Measurements from ENCODE around the gene OCSTAMP. TPM values are rescaled to one million over a fixed set of nuclear protein-coding genes. Genes with fewer than 3 reads are reported as not detected.

Gene OCSTAMP
- total RNA-seq, 4 donors from 2014 or later: not detected

GRCh38 chr20:46578745-46579144, 28.3 kb upstream of the OCSTAMP start:
- 90 to 92% methylated on average over 7 of the region's 7 CpGs for WGBS, 2 donors
- H3K9me3 ChIP-seq: no peaks in the 10 kb centered on the region
- DNase-seq: no peak
- H3K27me3 ChIP-seq: no peaks in the 10 kb centered on the region
- H3K4me1 ChIP-seq: no peaks in the 10 kb centered on the region
- TF ChIP-seq CTCF (IDR thresholded peaks at IDR 0.05): no peak
- TF ChIP-seq POLR2A (IDR thresholded peaks at IDR 0.05): no peak
- intact Hi-C loops (cut with DNase I): no loop called here
- no peak overlapping the region for H3K27ac ChIP-seq
- H3K36me3 ChIP-seq: no peaks in the 10 kb centered on the region
- no peak overlapping the region for H3K4me3 ChIP-seq (replicated peaks in 1 of 3)

- intact Hi-C loops (cut with DNase I): no loop called here
- no peak overlapping the region for H3K4me3 ChIP-seq (replicated peaks in 1 of 3)
- H3K36me3 ChIP-seq: no peaks in the 10 kb centered on the region
- no peak overlapping the region for H3K27ac ChIP-seq
- 79 to 89% methylated on average over 6 of the region's 6 CpGs for WGBS, 2 donors
- H3K27me3 ChIP-seq: no peaks in the 10 kb centered on the region
- DNase-seq: no peak
- H3K9me3 ChIP-seq: no peaks in the 10 kb centered on the region
- TF ChIP-seq CTCF (IDR thresholded peaks at IDR 0.05) (no peak), POLR2A (IDR thresholded peaks at IDR 0.05) (no peak)
- H3K4me1 ChIP-seq: peaks cover 6% of the 10 kb centered on the region in 2 donors
Observed at GRCh38 chr20:46576774-46577395, 26.4 kb upstream of the OCSTAMP start.

- intact Hi-C loops (cut with DNase I): no loop called here
- no peaks in the 10 kb centered on the region for H3K9me3 ChIP-seq
- H3K4me3 ChIP-seq (replicated peaks in 1 of 3): no peak overlapping the region
- no peaks in the 10 kb centered on the region for H3K27me3 ChIP-seq
- WGBS, 2 donors: 60 to 71% methylated on average over 9 of the region's 9 CpGs
- no peak overlapping the region for H3K27ac ChIP-seq
- H3K4me1 ChIP-seq: peaks cover 7% of the 10 kb centered on the region in 2 donors
- no peaks in the 10 kb centered on the region for H3K36me3 ChIP-seq
- TF ChIP-seq POLR2A (IDR thresholded peaks at IDR 0.05): no peak
- no peak for TF ChIP-seq CTCF (IDR thresholded peaks at IDR 0.05)
- DNase-seq: no peak
Observed at GRCh38 chr20:46575937-46576461, 25.5 kb upstream of the OCSTAMP start.

- H3K27me3 ChIP-seq: no peaks in the 10 kb centered on the region
- intact Hi-C loops (cut with DNase I): no loop called here
- DNase-seq: no peak
- peaks cover 7% of the 10 kb centered on the region in 2 donors for H3K4me1 ChIP-seq
- H3K36me3 ChIP-seq: no peaks in the 10 kb centered on the region
- H3K27ac ChIP-seq: no peak overlapping the region
- no peak overlapping the region for H3K4me3 ChIP-seq (replicated peaks in 1 of 3)
- 76 to 82% methylated on average over 3 to 5 of the region's 5 CpGs for whole genome bisulfite sequencing, 2 donors
- H3K9me3 ChIP-seq: no peaks in the 10 kb centered on the region
- TF ChIP-seq CTCF (IDR thresholded peaks at IDR 0.05) (no peak), POLR2A (IDR thresholded peaks at IDR 0.05) (no peak)
Observed at GRCh38 chr20:46575394-46575793, 24.9 kb upstream of the OCSTAMP start.

GRCh38 chr20:46573788-46574584, 23.5 kb upstream of the OCSTAMP start:
- H3K27ac ChIP-seq: no peak overlapping the region
- DNase-seq: no peak
- TF ChIP-seq CTCF (IDR thresholded peaks at IDR 0.05): no peak
- TF ChIP-seq POLR2A (IDR thresholded peaks at IDR 0.05): no peak

More at GRCh38 chr20:46573788-46574584, 23.5 kb upstream of the OCSTAMP start:
- intact Hi-C loops (cut with DNase I): no loop called here
- H3K9me3 ChIP-seq: no peaks in the 10 kb centered on the region
- no peaks in the 10 kb centered on the region for H3K36me3 ChIP-seq
- H3K4me3 ChIP-seq (replicated peaks in 1 of 3): no peak overlapping the region
- 86% methylated on average over 19 of the region's 19 CpGs for WGBS, 2 donors
- no peaks in the 10 kb centered on the region for H3K27me3 ChIP-seq
- H3K4me1 ChIP-seq: peaks cover 7 to 8% of the 10 kb centered on the region in 2 donors

All from thyroid gland (tissue), 4 donors.